HCT116 (cell line): ENCODE results near the gene ALAS1. TPM values are rescaled to one million over a fixed set of nuclear protein-coding genes. Genes with fewer than 3 reads are reported as not detected.

Experiments
- ATAC-seq: fragments of 200-7000 bp; cut with Tn5 transposase; 2 replicates; pipeline ENCODE4 v1.9.1; 2020; ENCODE audit warnings: mild to moderate bottlenecking, moderate library complexity
- BruUV-seq: library from RNA; stranded (reverse); fragments of 400-500 nt; replicated peaks from 2 replicates; lab custom pipeline; 2021; lab: Mats Ljungman, UMichigan
- CTCF ChIA-PET: fragments of 300-600 bp; sonication (Branson Sonifier 250); formaldehyde crosslinking; loops from one replicate; lab custom pipeline; 2021; ENCODE audit warnings: antibody characterized with exemption; lab: Charles Lee
- POLR2A ChIA-PET: fragments of 300-600, 350-600 bp; sonication (Branson Sonifier 250); formaldehyde crosslinking; loops from one replicate; lab custom pipeline; 2021; ENCODE audit warnings: antibody characterized with exemption; lab: Charles Lee
- RAD21 ChIA-PET, 2 experiments: fragments of 300-600 bp; sonication (Branson Sonifier 250); formaldehyde crosslinking; loops; one replicate each; lab custom pipeline; 2023; ENCODE audit warnings: low total read pairs in 2 of 2; ENCODE audit not compliant: uncharacterized antibody in 2 of 2, unreplicated experiment in 2 of 2, low non-redundant PET in 1 of 2; lab: Charles Lee
- DNase-seq: peaks from one replicate; pipeline ENCODE4 v3.0.0-alpha.2; 2010; ENCODE audit warnings: low read depth, low spot score
- H2AFZ ChIP-seq: fragments of 200-600 bp; shearing (Covaris generic), sonication (generic); 2 replicates; pipeline ENCODE4 v1.6.1; 2017; ENCODE audit warnings: low read depth, mixed run types, mixed read lengths, antibody characterized with exemption, low read length; ENCODE audit not compliant: poor library complexity, severe bottlenecking
- H3K27ac ChIP-seq: 2 replicates; pipeline ENCODE4 v1.5.1; 2012; ENCODE audit warnings: low read depth, low read length
- H3K27me3 ChIP-seq: fragments of 200-600 bp; sonication (generic); 2 replicates; pipeline ENCODE4 v1.6.1; 2016; ENCODE audit warnings: mixed run types, low read length, mixed read lengths; ENCODE audit not compliant: insufficient read depth
- H3K36me3 ChIP-seq, 2 experiments: fragments of 200-500 bp in 1 of 2; fragments of 200-600 bp in 1 of 2; sonication (Bioruptor generic) in 1 of 2; sonication (generic) in 1 of 2; 2 replicates each; pipeline versions ENCODE4 v1.5.1 to v1.6.1; 2014 to 2016; ENCODE audit warnings: low read length in 2 of 2, inconsistent platforms in 1 of 2, mixed read lengths in 1 of 2, mixed run types in 1 of 2; ENCODE audit not compliant: insufficient read depth in 2 of 2, control insufficient read depth in 1 of 2
- H3K4me1 ChIP-seq, 2 experiments: fragments of 200-600 bp in 1 of 2; sonication (generic) in 1 of 2; 2 replicates each; pipeline versions ENCODE4 v1.5.1 to v1.6.1; 2012 to 2017; ENCODE audit warnings: low read length in 2 of 2, inconsistent platforms in 1 of 2, mild to moderate bottlenecking in 1 of 2, mixed read lengths in 1 of 2, mixed run types in 1 of 2, moderate library complexity in 1 of 2; ENCODE audit not compliant: insufficient read depth in 2 of 2, control insufficient read depth in 1 of 2
- H3K4me2 ChIP-seq: fragments of 200-600 bp; sonication (generic); 2 replicates; pipeline ENCODE4 v1.6.1; 2017; ENCODE audit warnings: mixed run types, low read length, mixed read lengths
- H3K4me3 ChIP-seq, 2 experiments: fragments of 200-600 bp in 1 of 2; sonication (generic) in 1 of 2; replicated peaks in 1 of 2; 2 replicates each; pipeline ENCODE4 v1.5.1; 2011 to 2016; ENCODE audit warnings: low read length in 2 of 2, control low read depth in 1 of 2, low read depth in 1 of 2, mild to moderate bottlenecking in 1 of 2, mixed read lengths in 1 of 2, mixed run types in 1 of 2
- H3K79me2 ChIP-seq: fragments of 200-600 bp; sonication (generic); 2 replicates; pipeline ENCODE4 v1.6.1; 2017; ENCODE audit warnings: mild to moderate bottlenecking, mixed run types, low read length, moderate library complexity, mixed read lengths; ENCODE audit not compliant: insufficient read depth
- H3K9ac ChIP-seq: fragments of 200-600 bp; sonication (generic); 2 replicates; pipeline ENCODE4 v1.6.1; 2016; ENCODE audit warnings: low read length, mixed read lengths
- H3K9me2 ChIP-seq: fragments of 200-600 bp; sonication (generic), shearing (Covaris generic); 2 replicates; pipeline ENCODE4 v1.6.1; 2017; ENCODE audit warnings: mixed run types, mild to moderate bottlenecking, moderate library complexity; ENCODE audit not compliant: insufficient read depth
- H3K9me3 ChIP-seq, 2 experiments: fragments of 200-500 bp in 1 of 2; fragments of 200-600 bp in 1 of 2; sonication (Bioruptor generic) in 1 of 2; sonication (generic) in 1 of 2; 2 replicates each; pipeline ENCODE4 v1.6.1; 2014 to 2017; ENCODE audit warnings: low read length in 2 of 2, mixed read lengths in 2 of 2, inconsistent platforms in 1 of 2, low read depth in 1 of 2, mild to moderate bottlenecking in 1 of 2, mixed run types in 1 of 2, moderate library complexity in 1 of 2; ENCODE audit not compliant: control insufficient read depth in 1 of 2, insufficient read depth in 1 of 2
- H4K20me1 ChIP-seq: fragments of 200-600 bp; sonication (generic), shearing (Covaris generic); 2 replicates; pipeline ENCODE4 v1.6.1; 2017; ENCODE audit warnings: mixed run types, mild to moderate bottlenecking, moderate library complexity; ENCODE audit not compliant: insufficient read depth
- CBX3 ChIP-seq: IDR thresholded peaks from 2 replicates; pipeline ENCODE4 v1.6.1; 2012; ENCODE audit warnings: low read depth
- ELF1 ChIP-seq: IDR thresholded peaks from 2 replicates; pipeline ENCODE4 v1.6.1; 2012; ENCODE audit warnings: low read depth, borderline replicate concordance
- EZH2phosphoT487 ChIP-seq: fragments of 200-600 bp; IDR thresholded peaks from 2 replicates; pipeline ENCODE4 v1.6.1; 2018; ENCODE audit warnings: antibody characterized with exemption, borderline replicate concordance
- FOSL1 ChIP-seq: IDR thresholded peaks from 2 replicates; pipeline ENCODE4 v1.6.1; 2012; ENCODE audit warnings: low read depth
- RAD21 ChIP-seq: IDR thresholded peaks from 2 replicates; pipeline ENCODE4 v1.6.1; 2012; ENCODE audit warnings: low read depth, mild to moderate bottlenecking
- SP1 ChIP-seq: IDR thresholded peaks from 2 replicates; pipeline ENCODE4 v1.6.1; 2012; ENCODE audit warnings: low read depth
- SRF ChIP-seq: IDR thresholded peaks from 2 replicates; pipeline ENCODE4 v1.6.1; 2012; ENCODE audit warnings: low read depth
- YY1 ChIP-seq: IDR thresholded peaks from 2 replicates; pipeline ENCODE4 v1.6.1; 2011; ENCODE audit warnings: low read length, low read depth, moderate library complexity, mild to moderate bottlenecking; ENCODE audit not compliant: insufficient replicate concordance; ENCODE audit errors: extremely low read depth
- ZFX ChIP-seq: fragments of 450-650 bp; IDR thresholded peaks from 2 replicates; pipeline ENCODE4 v1.6.1; 2017
- intact Hi-C: fragments of 100-400 bp; cut with micrococcal nuclease; formaldehyde crosslinking; loops from 2 replicates; pipeline ENCODE4 v1.10.0; 2022
- total RNA-seq: library from RNA; stranded (reverse); gene quantifications from one replicate; pipeline ENCODE4 v1.2.1, GENCODE V29; 2021; ENCODE audit not compliant: unreplicated experiment
- TF ChIP-seq, protein P1 (sequence below), 3 experiments: fragments of 200-600 bp in 1 of 3; sonication (generic) in 1 of 3; IDR thresholded peaks in 2 of 3; conservative IDR thresholded peaks in 1 of 3; 2 replicates each; pipeline ENCODE4 v1.5.1; 2012 to 2017; ENCODE audit warnings: low read depth in 2 of 3, low read length in 2 of 3, antibody characterized with exemption in 1 of 3, borderline replicate concordance in 1 of 3, control low read depth in 1 of 3, mild to moderate bottlenecking in 1 of 3, mixed read lengths in 1 of 3, mixed run types in 1 of 3, moderate library complexity in 1 of 3; ENCODE audit not compliant: insufficient read depth in 1 of 3
- TF ChIP-seq, protein P2 (sequence below): IDR thresholded peaks from 2 replicates; pipeline ENCODE4 v1.6.1; 2012

ALAS1 gene
- total RNA-seq, 1 experiment from 2014 or later: 74.0 TPM

DNA sequence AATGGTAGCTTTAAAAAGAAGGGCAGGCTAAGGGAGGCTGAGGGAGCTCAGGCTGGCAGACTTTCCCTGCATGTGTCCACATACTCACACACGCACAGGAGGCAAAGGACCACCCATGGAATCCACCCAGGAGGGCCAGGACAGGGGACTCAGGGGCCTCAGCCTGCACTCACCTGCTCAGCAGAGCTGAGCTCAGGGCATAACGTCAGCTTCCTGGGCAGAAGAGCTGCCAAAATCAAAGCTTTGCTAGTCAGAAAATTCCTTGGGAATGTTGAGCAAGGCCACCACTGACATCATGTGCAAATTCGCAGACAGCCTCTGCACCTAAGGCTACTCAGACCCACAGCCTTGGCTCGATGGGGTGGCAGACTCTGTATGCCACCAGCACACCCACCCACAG is 16.4 kb upstream of the ALAS1 start:
- H4K20me1 ChIP-seq: no peaks in the 10 kb centered on the region
- H3K4me2 ChIP-seq: no peak overlapping the region
- CTCF ChIA-PET: no interaction called here
- H3K4me3 ChIP-seq: no peak overlapping the region
- H3K9me2 ChIP-seq: no peaks in the 10 kb centered on the region
- no peaks in the 10 kb centered on the region for H3K36me3 ChIP-seq
- TF ChIP-seq ELF1 (no peak), CBX3 (no peak), EZH2phosphoT487 (no peak), ZFX (no peak), SRF (no peak), SP1 (no peak), FOSL1 (no peak), RAD21 (no peak), YY1 (no peak)
- TF ChIP-seq, protein P1, sequence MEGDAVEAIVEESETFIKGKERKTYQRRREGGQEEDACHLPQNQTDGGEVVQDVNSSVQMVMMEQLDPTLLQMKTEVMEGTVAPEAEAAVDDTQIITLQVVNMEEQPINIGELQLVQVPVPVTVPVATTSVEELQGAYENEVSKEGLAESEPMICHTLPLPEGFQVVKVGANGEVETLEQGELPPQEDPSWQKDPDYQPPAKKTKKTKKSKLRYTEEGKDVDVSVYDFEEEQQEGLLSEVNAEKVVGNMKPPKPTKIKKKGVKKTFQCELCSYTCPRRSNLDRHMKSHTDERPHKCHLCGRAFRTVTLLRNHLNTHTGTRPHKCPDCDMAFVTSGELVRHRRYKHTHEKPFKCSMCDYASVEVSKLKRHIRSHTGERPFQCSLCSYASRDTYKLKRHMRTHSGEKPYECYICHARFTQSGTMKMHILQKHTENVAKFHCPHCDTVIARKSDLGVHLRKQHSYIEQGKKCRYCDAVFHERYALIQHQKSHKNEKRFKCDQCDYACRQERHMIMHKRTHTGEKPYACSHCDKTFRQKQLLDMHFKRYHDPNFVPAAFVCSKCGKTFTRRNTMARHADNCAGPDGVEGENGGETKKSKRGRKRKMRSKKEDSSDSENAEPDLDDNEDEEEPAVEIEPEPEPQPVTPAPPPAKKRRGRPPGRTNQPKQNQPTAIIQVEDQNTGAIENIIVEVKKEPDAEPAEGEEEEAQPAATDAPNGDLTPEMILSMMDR (IDR thresholded peaks at IDR 0.05 in 2 of 3, conservative IDR thresholded peaks at IDR 0.05 in 1 of 3; ENCODE audit: borderline replicate concordance in 1 of 3, insufficient read depth in 1 of 3, low read depth in 2 of 3, low read length in 2 of 3): no peak
- TF ChIP-seq, protein P2, sequence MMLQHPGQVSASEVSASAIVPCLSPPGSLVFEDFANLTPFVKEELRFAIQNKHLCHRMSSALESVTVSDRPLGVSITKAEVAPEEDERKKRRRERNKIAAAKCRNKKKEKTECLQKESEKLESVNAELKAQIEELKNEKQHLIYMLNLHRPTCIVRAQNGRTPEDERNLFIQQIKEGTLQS: no peak
- TF ChIP-seq, all 23 proteins: peak for 0
- no peak overlapping the region for H2AFZ ChIP-seq
- no peaks in the 10 kb centered on the region for H3K27me3 ChIP-seq
- no peak overlapping the region for H3K27ac ChIP-seq
- RAD21 ChIA-PET: no interaction called here
- H3K4me1 ChIP-seq: no peaks in the 10 kb centered on the region
- DNase-seq (no peak), ATAC-seq (no peak)
- no TSS peak for BruUV-seq
- no peaks in the 10 kb centered on the region for H3K9me3 ChIP-seq
- POLR2A ChIA-PET: interaction anchor here (0.6 kb wide), 1 partner anchor 14 kb away, joined by 3 read pairs; no protein-coding TSS in a partner anchor
- intact Hi-C loops: no loop called here
- no peak overlapping the region for H3K9ac ChIP-seq
- H3K79me2 ChIP-seq: no peaks in the 10 kb centered on the region
